H9 (cell line): ENCODE data around the gene IL24. TPM values are rescaled to one million over a fixed set of nuclear protein-coding genes. Genes with fewer than 3 reads are reported as not detected.

Experiments used
- DNase-seq: peaks from one replicate; pipeline ENCODE4 v3.0.0-alpha.2; 2017
- H2AFZ ChIP-seq: one replicate; pipeline ENCODE4 v1.6.1; 2013; ENCODE audit warnings: mild to moderate bottlenecking, low read length, control low read depth, moderate library complexity
- H2AK5ac ChIP-seq: 2 replicates; pipeline ENCODE4 v1.6.1; 2013; ENCODE audit warnings: low read length, control low read depth, mixed read lengths; ENCODE audit not compliant: insufficient read length
- H2BK120ac ChIP-seq: one replicate; pipeline ENCODE4 v1.6.1; 2013; ENCODE audit warnings: low read depth, mild to moderate bottlenecking, low read length, control low read depth, inconsistent platforms; ENCODE audit not compliant: poor library complexity, severe bottlenecking
- H2BK12ac ChIP-seq: 2 replicates; pipeline ENCODE4 v1.6.1; 2013; ENCODE audit warnings: low read length, control low read depth, mixed read lengths, low read depth; ENCODE audit not compliant: insufficient read length
- H2BK15ac ChIP-seq: 2 replicates; pipeline ENCODE4 v1.6.1; 2013; ENCODE audit warnings: low read depth, low read length, control low read depth
- H2BK20ac ChIP-seq: one replicate; pipeline ENCODE4 v1.6.1; 2013; ENCODE audit warnings: low read depth, mild to moderate bottlenecking, low read length, control low read depth, inconsistent platforms; ENCODE audit not compliant: poor library complexity, severe bottlenecking
- H2BK5ac ChIP-seq: 2 replicates; pipeline ENCODE4 v1.6.1; 2013; ENCODE audit warnings: low read length, control low read depth, mixed read lengths; ENCODE audit not compliant: insufficient read length
- H3K14ac ChIP-seq: 2 replicates; pipeline ENCODE4 v1.6.1; 2013; ENCODE audit warnings: low read length, control low read depth; ENCODE audit not compliant: insufficient read depth
- H3K18ac ChIP-seq: 2 replicates; pipeline ENCODE4 v1.6.1; 2013; ENCODE audit warnings: low read depth, mild to moderate bottlenecking, mixed read lengths, low read length, control low read depth; ENCODE audit not compliant: insufficient read length
- H3K23ac ChIP-seq: 2 replicates; pipeline ENCODE4 v1.6.1; 2013; ENCODE audit warnings: low read length, control low read depth, mixed read lengths, low read depth; ENCODE audit not compliant: insufficient read length
- H3K23me2 ChIP-seq: 2 replicates; pipeline ENCODE4 v1.6.1; 2013; ENCODE audit warnings: low read depth, mild to moderate bottlenecking, mixed read lengths, low read length, control low read depth; ENCODE audit not compliant: insufficient read length, poor library complexity, severe bottlenecking
- H3K27ac ChIP-seq: 2 replicates; pipeline ENCODE4 v1.5.1; 2013; ENCODE audit warnings: low read length, control low read depth, mixed read lengths, low read depth; ENCODE audit not compliant: insufficient read length
- H3K27me3 ChIP-seq: 2 replicates; pipeline ENCODE4 v1.6.1; 2013; ENCODE audit warnings: low read length, control low read depth, inconsistent platforms; ENCODE audit not compliant: insufficient read depth
- H3K4ac ChIP-seq: 2 replicates; pipeline ENCODE4 v1.6.1; 2013; ENCODE audit warnings: low read depth, mild to moderate bottlenecking, control low read depth, inconsistent platforms, low read length, moderate library complexity
- H3K4me1 ChIP-seq: 2 replicates; pipeline ENCODE4 v1.6.1; 2013; ENCODE audit warnings: low read length, control low read depth, inconsistent platforms; ENCODE audit not compliant: insufficient read depth
- H3K4me2 ChIP-seq: 2 replicates; pipeline ENCODE4 v1.6.1; 2013; ENCODE audit warnings: low read length, control low read depth, mixed read lengths; ENCODE audit not compliant: insufficient read length, insufficient read depth
- H3K56ac ChIP-seq: 2 replicates; pipeline ENCODE4 v1.6.1; 2013; ENCODE audit warnings: low read depth, mild to moderate bottlenecking, mixed read lengths, low read length, control low read depth; ENCODE audit not compliant: insufficient read length
- H3K79me1 ChIP-seq: 2 replicates; pipeline ENCODE4 v1.6.1; 2013; ENCODE audit warnings: low read depth, mild to moderate bottlenecking, moderate library complexity, low read length, control low read depth, inconsistent platforms; ENCODE audit not compliant: insufficient read depth, poor library complexity, severe bottlenecking
- H3K79me2 ChIP-seq: 2 replicates; pipeline ENCODE4 v1.6.1; 2013; ENCODE audit warnings: low read length, control low read depth, inconsistent platforms; ENCODE audit not compliant: insufficient read depth
- H3K9ac ChIP-seq: 2 replicates; pipeline ENCODE4 v1.6.1; 2013; ENCODE audit warnings: low read length, control low read depth, mixed read lengths; ENCODE audit not compliant: insufficient read length; ENCODE audit errors: extremely low read depth
- H3K9me3 ChIP-seq: one replicate; pipeline ENCODE4 v1.6.1; 2013; ENCODE audit warnings: low read depth, low read length, inconsistent platforms; ENCODE audit not compliant: control insufficient read depth
- H3T11ph ChIP-seq: one replicate; pipeline ENCODE4 v1.6.1; 2013; ENCODE audit warnings: mild to moderate bottlenecking, low read length, control low read depth, inconsistent platforms
- H4K20me1 ChIP-seq: one replicate; pipeline ENCODE4 v1.6.1; 2013; ENCODE audit not compliant: control insufficient read depth, insufficient read length, insufficient read depth
- H4K5ac ChIP-seq: 2 replicates; pipeline ENCODE4 v1.6.1; 2013; ENCODE audit warnings: low read depth, mild to moderate bottlenecking, mixed read lengths, low read length, control low read depth; ENCODE audit not compliant: insufficient read length
- H4K8ac ChIP-seq: replicated peaks from 2 replicates; pipeline ENCODE4 v1.6.1; 2013; ENCODE audit warnings: low read length, control low read depth, mixed read lengths, low read depth; ENCODE audit not compliant: insufficient read length
- H4K91ac ChIP-seq: 2 replicates; pipeline ENCODE4 v1.6.1; 2013; ENCODE audit warnings: low read depth, mild to moderate bottlenecking, moderate library complexity, mixed read lengths, low read length, control low read depth; ENCODE audit not compliant: insufficient read length
- H3K27ac Mint-ChIP-seq, 3 experiments: 2 replicates in 2 of 3; 3 replicates in 1 of 3; pipeline ENCODE4 v1.8.0; 2020 to 2021; ENCODE audit warnings: mixed read lengths in 3 of 3, mild to moderate bottlenecking in 1 of 3, moderate library complexity in 1 of 3
- H3K27me3 Mint-ChIP-seq: 2 replicates; pipeline ENCODE4 v1.8.0; 2021; ENCODE audit warnings: low read depth, mild to moderate bottlenecking, moderate library complexity, mixed read lengths
- H3K36me3 Mint-ChIP-seq, 3 experiments: 2 replicates in 2 of 3; 3 replicates in 1 of 3; pipeline ENCODE4 v1.8.0; 2020 to 2021; ENCODE audit warnings: low read depth in 3 of 3, mixed read lengths in 3 of 3; ENCODE audit not compliant: insufficient read depth in 1 of 3
- H3K4me1 Mint-ChIP-seq, 2 experiments: 2 replicates each; pipeline ENCODE4 v1.8.0; 2020; ENCODE audit warnings: mixed read lengths in 2 of 2
- H3K4me3 Mint-ChIP-seq, 2 experiments: 2 replicates in 1 of 2; 3 replicates in 1 of 2; pipeline ENCODE4 v1.8.0; 2020 to 2021; ENCODE audit warnings: mild to moderate bottlenecking in 2 of 2, mixed read lengths in 2 of 2, moderate library complexity in 1 of 2
- H3K9me3 Mint-ChIP-seq, 2 experiments: 2 replicates in 1 of 2; 3 replicates in 1 of 2; pipeline ENCODE4 v1.8.0; 2020; ENCODE audit warnings: mild to moderate bottlenecking in 2 of 2, mixed read lengths in 2 of 2, moderate library complexity in 1 of 2
- WGBS: extraction: QIAGEN DNeasy Blood & Tissue Kit; methylation state at CpG from one replicate; pipeline ENCODE4 v1.1.7; 2013; ENCODE audit warnings: missing lambda C conversion rate, low lambda C conversion rate, mixed read lengths; ENCODE audit not compliant: insufficient read length; ENCODE audit errors: extremely low coverage; 5-methylcytosine and 5-hydroxymethylcytosine counted together
- total RNA-seq: library from RNA; stranded (reverse); gene quantifications from 2 replicates; pipeline ENCODE4 v1.2.1, GENCODE V29; 2021
- TF ChIP-seq, protein P1 (sequence below): fragments of 200-600 bp; sonication (generic); conservative IDR thresholded peaks from 3 replicates; pipeline ENCODE4 v1.8.0; 2021; ENCODE audit warnings: antibody characterized with exemption, mild to moderate bottlenecking

Gene IL24
- total RNA-seq, 1 experiment from 2014 or later: not detected

DNA sequence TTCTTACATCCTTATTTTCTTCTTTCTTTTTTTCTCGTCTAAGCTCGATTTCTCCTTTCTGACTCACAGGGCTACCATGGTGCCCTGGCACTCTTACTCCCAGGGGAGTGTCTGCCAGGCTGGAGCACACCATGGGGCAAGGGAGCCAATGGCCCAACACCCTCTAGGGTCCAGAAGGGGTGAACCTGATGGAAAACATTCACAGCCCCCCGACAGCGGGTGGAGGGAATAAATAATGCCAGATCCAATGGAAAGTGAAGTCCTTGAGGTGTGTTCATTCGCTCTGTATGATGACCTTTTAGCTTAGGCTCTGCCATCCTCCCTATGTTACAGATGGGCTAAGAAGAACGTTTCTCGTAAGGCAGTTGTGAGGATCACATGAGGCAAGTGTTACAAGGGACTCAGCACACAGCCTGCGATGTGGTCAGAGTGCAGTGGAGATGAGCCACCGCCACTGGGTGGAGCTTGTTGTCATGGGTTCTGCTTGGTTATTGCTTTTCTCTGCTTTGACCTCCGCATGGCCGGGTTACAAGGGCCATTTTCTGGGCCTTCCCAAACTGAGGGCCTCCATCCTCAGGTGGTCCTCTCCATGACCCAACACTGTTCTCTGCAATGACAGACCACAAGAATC is 28.0 kb downstream of the IL24 start:
- H3K18ac ChIP-seq: no peak overlapping the region
- H3K14ac ChIP-seq: no peak overlapping the region
- H3K9me3 Mint-ChIP-seq: no peaks in the 10 kb centered on the region
- no peak overlapping the region for H2BK120ac ChIP-seq
- no peak overlapping the region for H4K5ac ChIP-seq
- WGBS: no CpG with 5 or more reads among the region's 11 CpGs
- H3K27ac ChIP-seq: no peak overlapping the region
- no peaks in the 10 kb centered on the region for H3K79me2 ChIP-seq
- H3K27ac Mint-ChIP-seq: no peak overlapping the region
- H3T11ph ChIP-seq: no peak overlapping the region
- H3K79me1 ChIP-seq: no peaks in the 10 kb centered on the region
- no peaks in the 10 kb centered on the region for H3K36me3 Mint-ChIP-seq
- H3K27me3 Mint-ChIP-seq: peaks cover 7% of the 10 kb centered on the region
- no peak overlapping the region for H3K4me3 Mint-ChIP-seq
- DNase-seq: peak; percentile 64
- H3K9me3 ChIP-seq: no peaks in the 10 kb centered on the region
- no peak overlapping the region for H2AK5ac ChIP-seq
- H3K27me3 ChIP-seq: no peaks in the 10 kb centered on the region
- no peaks in the 10 kb centered on the region for H3K23me2 ChIP-seq
- H3K4me1 ChIP-seq: no peaks in the 10 kb centered on the region
- no peak overlapping the region for H2BK15ac ChIP-seq
- no peak overlapping the region for H2BK12ac ChIP-seq
- H3K23ac ChIP-seq: no peak overlapping the region
- no peak overlapping the region for H2BK20ac ChIP-seq
- H2AFZ ChIP-seq: no peak overlapping the region
- no peaks in the 10 kb centered on the region for H4K20me1 ChIP-seq
- H4K8ac ChIP-seq: no peak overlapping the region
- H2BK5ac ChIP-seq: no peak overlapping the region
- TF ChIP-seq, protein P1, sequence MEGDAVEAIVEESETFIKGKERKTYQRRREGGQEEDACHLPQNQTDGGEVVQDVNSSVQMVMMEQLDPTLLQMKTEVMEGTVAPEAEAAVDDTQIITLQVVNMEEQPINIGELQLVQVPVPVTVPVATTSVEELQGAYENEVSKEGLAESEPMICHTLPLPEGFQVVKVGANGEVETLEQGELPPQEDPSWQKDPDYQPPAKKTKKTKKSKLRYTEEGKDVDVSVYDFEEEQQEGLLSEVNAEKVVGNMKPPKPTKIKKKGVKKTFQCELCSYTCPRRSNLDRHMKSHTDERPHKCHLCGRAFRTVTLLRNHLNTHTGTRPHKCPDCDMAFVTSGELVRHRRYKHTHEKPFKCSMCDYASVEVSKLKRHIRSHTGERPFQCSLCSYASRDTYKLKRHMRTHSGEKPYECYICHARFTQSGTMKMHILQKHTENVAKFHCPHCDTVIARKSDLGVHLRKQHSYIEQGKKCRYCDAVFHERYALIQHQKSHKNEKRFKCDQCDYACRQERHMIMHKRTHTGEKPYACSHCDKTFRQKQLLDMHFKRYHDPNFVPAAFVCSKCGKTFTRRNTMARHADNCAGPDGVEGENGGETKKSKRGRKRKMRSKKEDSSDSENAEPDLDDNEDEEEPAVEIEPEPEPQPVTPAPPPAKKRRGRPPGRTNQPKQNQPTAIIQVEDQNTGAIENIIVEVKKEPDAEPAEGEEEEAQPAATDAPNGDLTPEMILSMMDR: no peak; the same call in 2 of the 3 replicates
- no peak overlapping the region for H4K91ac ChIP-seq
- H3K56ac ChIP-seq: no peak overlapping the region
- H3K4ac ChIP-seq: no peak overlapping the region
- H3K4me1 Mint-ChIP-seq: no peaks in the 10 kb centered on the region
- H3K9ac ChIP-seq: no peak overlapping the region
- H3K4me2 ChIP-seq: no peak overlapping the region
